NCI-H82 treated with DMSO at 0.1 percent for 48 hours (cell line): Measurements from ENCODE around the gene ANKRD6.
A peak's percentile ranks its signal among the peaks of the same experiment; 100 is the strongest.
"Not testable (repeated sequence)": the region's sequence is repeated elsewhere in the genome, so short reads cannot be mapped to it uniquely, and the experiment has no call there.

Experiments used
- DNase-seq: peaks from one replicate; lab custom pipeline; 2025; ENCODE audit not compliant: unreplicated experiment; lab: John Stamatoyannopoulos, UW

ANKRD6 gene

GRCh38 chr6:89432875-89433251, at the start of gene ANKRD6:
Gene ANKRD6, plus strand, starts transcription at chr6:89433152. Its CDS starts 133,825 bp downstream, at chr6:89566977.
- no peak for DNase-seq

DNA sequence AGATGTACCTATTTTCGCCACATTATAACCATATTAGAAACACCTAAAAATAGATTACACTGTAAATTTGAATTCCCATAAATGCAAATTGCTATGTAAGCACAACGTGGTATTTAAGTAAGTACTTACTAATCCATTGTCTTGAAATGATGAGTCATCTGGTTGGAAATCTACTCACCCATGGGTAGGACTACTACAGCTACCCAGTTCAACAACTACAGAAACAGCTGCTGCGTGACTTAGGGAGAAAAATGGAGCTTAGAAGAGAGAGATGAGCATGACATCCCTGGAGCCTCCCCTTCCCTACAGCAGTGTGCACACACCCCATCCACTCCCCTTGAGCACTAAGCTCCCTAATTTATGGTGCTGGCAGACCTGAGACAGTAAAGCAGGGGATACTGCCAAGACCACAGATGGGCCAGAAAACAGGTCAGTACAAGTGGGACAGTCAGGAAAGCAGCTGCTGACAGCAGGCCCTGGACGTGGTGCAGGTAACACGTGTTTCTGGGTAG, 47.7 kb upstream of the ANKRD6 start:
- peak; percentile 71 for DNase-seq

DNA sequence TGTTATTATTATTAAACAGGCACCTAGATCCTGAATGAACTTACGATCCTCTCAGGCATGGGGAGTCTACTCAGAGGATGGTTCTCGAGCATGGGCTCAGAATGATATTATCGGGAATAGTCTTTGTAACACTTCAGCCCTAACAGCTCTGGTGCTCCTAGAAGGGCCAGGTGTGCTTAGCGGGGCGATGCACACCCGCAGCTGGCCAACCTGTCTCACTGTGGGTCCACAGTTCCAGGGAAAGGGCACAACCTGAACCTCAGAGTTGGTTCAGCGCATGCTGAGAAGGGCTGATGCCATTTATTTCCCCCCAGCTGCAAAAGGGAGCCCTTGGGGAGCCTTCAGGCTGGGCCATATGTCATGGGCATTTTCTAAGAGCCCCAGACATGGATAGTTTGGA, 47.1 kb upstream of the ANKRD6 start:
- no peak for DNase-seq

GRCh38 chr6:89386917-89387491, 45.9 kb upstream of the ANKRD6 start:
- DNase-seq, result no peak

DNA sequence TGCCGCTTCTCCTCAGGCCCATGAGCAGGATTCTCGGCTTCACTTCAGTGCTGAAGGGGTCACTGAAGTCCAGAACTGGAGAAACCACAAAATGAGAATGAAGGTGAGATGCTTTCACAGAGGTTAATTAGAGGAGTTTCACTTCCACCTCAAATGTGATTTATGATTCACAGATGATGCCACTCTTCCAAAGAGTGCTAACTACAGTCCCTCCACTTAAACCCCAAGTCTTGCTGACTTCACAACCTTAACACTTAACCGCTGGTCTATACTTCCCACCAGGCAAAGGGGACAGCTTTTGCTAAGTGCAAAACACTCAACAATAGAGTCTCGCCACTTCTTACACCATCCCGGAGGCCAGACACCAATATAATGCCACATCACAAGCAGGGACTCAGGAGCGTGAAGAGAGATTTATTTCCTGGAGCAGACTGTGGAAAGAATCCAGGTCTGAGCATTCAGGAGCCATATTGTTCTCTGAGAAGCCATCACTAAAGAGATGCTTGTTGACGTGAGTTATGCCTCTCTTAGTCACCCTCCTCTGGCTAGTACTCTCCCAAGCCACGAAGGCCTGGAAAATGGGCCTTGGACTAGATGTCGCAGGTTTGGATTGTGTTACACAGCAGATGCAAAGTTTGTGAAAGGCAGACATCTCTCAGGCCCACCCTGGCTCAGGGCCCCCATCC, 45.3 kb upstream of the ANKRD6 start:
- no peak for DNase-seq

DNA sequence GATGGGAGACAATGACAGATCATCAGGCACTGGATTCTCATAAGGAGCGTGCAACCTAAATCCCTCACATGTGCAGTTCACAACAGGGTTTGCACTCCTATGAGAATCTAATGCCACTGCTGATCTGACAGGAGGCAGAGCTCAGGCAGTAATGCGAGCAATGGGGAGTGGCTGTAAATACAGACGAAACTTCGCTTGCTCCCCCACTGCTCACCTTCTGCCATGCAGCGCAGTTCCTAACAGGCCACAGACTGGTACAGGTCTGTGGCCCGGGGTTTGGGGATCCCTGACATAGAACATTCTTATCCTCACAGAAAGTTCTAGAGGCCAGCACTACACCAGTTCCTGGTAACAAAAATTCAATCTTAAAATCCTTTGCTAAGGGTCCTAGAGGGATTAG, 44.1 kb upstream of the ANKRD6 start:
- DNase-seq, result no peak

- no peak for DNase-seq
These were observed 40.1 kb upstream of the ANKRD6 start for GRCh38 chr6:89392823-89393222.

GRCh38 chr6:89393659-89394058, 39.3 kb upstream of the ANKRD6 start:
- no peak for DNase-seq

DNA sequence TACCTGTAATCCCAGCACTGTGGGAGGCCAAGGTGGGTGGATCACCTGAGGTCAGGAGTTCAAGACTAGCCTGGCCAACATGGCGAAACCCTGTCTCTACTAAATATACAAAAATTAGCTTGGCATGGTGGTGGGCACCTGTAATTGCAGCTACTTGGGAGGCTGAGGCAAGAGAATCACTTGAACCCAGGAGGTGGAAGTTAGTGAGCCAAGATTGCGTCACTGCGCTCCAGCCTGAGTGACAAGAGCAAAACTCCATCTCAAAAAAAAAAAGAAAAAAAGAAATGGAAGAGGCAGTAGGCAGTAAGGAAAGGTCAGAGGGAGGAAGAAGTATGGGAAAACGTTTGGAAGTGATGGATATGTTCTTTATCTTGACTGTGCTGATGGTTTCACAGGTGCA, 35.1 kb upstream of the ANKRD6 start:
- DNase-seq, result not testable (repeated sequence)

DNA sequence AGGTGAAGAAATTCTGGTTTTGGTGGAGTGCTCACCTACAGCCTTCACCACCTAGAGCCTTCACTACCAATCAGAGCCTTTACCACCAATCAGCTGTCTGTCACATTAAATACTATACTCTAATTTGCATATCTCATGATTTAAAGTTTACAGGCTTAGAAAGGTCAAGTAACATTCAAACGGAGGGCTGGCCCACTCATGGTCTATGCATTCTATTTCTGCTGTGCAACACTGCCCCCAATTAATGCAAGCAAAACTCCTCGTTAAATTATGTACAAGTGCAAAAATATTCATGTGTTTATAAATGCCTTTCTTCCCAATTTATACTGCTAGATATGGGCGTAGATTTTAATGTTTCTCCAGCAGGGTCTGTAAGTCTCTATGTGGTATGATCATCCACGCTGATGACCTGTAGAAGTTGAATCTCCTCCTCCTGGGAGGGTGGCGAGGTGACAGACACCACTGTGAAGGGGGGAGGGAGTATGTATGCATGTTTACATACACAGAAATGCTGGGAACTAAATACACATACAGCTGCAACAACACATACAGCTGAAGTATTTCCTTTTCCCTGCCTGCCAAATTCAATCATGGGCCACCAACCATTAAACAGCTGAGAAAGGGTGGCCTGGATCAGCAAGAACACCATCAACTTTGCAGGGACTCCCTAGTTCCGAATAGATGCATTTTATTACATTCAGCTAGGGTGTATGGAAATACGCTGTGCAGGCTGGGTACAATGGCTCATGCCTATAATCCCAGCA, 34.0 kb upstream of the ANKRD6 start:
- no peak for DNase-seq

DNA sequence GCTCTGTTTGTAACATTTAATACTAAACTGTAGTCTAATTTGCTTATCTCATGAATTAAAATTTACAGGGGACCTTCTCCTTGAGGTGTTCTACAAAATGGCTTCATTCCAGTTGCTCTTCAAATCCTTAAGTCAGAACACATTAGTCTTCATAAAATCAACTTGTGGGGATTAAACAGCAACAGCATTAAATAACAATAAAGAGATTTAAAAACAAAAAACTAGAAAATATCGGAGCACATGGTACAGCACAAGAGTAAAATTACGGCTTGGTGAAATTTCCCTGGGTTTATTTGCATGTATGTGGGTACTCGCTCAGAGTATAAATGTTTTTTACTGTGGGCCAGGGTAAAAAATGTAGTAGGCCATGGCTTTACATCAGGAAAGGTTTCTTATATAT, 32.9 kb upstream of the ANKRD6 start:
- DNase-seq, result no peak

DNA sequence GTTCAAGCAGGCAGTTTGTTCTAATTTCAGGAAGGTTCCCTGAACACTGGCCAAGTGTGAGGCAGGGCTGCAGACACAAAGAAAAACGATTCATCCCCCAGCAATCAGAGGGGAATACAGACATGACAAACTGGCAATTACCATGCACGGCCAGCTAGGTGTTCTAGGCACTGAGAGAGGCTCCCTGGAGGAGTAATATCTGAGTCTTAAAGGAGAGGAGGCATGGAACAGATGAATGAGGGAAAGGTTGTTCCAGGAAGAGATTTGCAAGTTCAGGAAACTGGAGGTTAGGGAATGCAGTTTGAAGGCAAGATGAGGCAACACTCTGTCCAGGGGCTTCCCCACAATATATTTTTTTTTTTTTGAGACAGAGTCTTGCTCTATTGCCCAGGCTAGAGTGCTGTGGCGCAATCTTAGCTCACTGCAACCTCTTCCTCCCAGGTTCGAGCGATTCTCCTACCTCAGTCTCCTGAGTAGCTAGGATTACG, 32.0 kb upstream of the ANKRD6 start:
- DNase-seq, result no peak

DNA sequence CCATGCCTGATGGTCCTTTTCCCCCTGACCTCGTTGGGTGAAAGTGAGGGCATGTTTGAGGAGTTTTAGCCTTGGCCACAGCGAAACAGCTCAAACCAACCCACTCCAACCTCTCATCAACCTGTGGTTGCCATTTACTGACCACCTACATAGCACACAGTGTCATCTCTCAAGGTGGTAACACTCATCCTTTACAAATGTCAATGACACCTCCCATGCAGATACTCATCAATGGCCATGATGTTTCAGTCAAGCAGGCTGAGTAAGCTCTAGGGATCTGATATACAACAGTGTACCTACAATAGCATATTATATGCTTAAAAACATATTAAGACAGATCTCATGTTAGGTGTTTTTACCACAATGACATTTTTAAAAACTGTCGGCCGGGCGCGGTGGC, 30.2 kb upstream of the ANKRD6 start:
- no peak for DNase-seq

- DNase-seq, result peak; percentile 20
These were observed 28.4 kb upstream of the ANKRD6 start for GRCh38 chr6:89404512-89404911.

DNA sequence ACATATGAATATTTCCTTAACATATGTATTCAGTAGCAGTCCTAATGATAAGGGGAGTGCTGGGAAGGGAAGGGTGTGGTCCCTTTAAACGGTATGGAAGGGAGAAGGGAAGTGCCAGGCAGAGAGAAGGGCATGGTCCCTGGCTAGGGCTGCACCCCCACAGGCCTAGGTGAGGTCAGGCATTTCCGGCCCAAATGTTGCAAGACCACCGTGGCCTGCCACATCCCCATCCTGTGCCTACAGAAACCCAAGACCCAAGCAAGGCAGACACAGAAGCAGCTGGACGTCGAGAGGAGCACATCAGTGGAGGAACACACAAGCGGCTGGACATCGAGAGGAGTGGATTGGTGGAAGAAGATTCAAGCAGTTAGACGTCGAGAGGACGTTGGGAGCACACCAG, 26.8 kb upstream of the ANKRD6 start:
- DNase-seq, result no peak

DNA sequence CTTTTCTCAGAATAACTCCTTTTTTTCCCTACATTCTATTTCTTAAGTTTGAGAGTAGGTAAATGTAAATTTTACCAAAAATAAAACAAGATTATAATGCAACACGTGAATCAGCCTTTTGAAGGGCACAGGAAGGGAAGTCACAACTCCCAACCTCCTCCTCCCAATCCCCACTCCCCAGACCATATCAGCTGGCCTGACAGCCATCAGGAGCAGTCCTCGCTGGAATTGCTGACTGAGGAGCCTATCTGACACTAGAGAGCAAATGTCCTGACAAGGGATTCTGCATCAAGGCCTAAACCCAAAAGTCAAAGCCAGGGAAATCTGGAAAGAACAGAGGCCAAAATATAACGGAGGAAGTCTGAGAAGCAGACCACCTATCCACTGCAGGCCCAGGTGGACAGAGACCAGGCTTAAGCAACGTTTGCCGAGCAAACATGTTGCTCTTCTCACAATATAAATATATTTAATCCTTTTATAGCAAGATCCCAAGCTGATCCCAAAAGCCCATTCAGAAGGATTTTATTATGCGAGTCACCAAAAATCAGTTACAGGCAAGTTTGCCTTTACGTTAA, 23.4 kb upstream of the ANKRD6 start:
- DNase-seq, result no peak

DNA sequence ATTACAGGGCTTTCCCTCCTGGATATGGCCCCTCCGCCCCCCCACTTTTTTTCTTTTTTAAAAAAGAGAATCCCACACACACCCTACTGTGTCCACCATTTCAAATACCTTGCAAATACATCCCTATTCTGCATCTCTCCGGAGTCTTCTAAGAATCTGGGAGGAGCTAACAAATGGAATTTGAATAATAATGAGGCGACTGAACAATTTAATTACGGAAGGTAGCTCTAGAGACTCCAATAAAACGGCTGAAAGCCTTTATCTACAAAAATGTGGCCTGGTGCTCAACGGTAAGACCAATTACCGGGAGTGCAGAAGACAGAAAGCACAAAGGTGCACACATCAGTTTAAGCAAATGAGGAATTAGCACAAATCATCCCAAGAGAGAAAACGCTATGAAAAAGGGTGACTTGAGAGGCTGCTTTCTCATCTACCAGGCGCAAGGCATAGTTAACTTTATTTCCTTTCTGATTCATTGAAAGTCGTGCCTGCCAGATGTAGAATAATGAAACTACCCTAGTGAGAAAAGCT, 22.7 kb upstream of the ANKRD6 start:
- DNase-seq, result no peak

DNA sequence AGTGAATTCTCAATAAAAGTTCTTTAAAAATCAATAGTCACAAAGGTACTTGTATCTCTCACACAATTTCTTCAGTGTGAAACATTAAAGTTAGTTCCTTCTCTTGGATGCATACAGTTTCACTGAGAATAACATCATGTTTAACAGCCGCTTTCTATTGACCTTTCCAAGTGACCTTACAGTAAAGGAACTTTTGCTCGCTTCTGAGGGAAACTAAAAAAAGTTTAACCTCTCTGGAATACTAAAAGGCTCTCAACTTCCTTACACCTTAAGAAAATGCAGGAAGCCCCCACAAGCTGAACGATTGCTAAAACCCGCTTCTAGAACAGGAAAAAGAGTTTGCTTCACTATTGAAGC, 22.2 kb upstream of the ANKRD6 start:
- no peak for DNase-seq

DNA sequence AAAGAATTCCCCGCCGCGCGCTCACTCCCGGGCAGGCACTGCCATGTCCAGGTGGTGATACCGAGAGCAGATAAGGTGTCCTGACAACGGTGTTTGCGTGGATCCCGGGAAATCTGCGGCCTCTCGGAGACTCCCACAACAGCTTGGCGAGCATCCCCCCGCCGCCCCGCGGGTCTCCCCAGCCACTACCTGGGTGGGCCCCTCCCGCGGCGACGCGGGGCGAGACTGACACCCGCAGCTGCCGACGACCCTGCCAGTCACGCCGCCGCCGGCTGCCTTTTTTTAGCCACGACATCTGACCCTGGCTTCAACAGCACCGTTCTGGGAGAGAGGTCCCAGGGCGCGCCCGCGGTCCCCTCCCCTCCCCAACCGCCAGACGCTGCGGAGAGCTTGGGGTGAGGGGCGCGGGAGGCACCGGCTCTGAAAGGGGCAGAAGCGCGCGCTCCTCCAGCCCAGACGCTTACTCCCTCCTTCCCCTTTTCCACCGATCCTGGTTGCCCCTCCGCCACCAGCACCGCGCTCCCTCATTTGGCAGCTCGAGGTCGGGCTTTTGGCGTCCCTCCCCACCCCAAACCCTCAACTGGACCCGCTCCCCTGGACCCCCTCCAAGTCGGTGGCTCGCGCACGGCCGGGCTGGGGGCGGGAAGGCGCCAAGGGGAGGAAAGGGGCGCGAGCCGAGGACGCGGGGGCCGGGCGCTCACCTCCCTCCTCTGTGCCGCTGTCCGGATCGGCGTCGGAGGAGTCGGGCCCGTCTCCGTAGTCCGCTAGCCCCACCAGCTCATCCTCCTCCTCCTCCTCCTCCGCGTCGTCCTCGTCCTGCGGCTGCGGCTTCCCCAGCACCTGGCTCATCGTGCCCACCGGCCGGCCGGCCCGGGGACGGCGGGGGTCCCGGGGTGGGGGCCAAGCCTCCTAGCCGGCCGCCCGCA, 21.5 kb upstream of the ANKRD6 start:
- no peak for DNase-seq
